Immature natural killer cell (primary cell): ENCODE data around the gene EVC. TPM values are rescaled to one million over a fixed set of nuclear protein-coding genes. Genes with fewer than 3 reads are reported as not detected.

Experiments
- DNase-seq, 3 donors: peaks; one replicate each; pipeline ENCODE4 v3.0.0; 2022; ENCODE audit warnings: mixed read lengths in 1 of 3
- H3K27ac Mint-ChIP-seq, 6 donors: one replicate each; pipeline ENCODE4 v1.8.0; 2020; ENCODE audit warnings: mixed read lengths in 6 of 6, mild to moderate bottlenecking in 5 of 6, inconsistent platforms in 4 of 6, moderate library complexity in 3 of 6
- H3K27me3 Mint-ChIP-seq, 3 donors: one replicate each; pipeline ENCODE4 v1.8.0; 2020 to 2021; ENCODE audit warnings: low read depth in 3 of 3, mild to moderate bottlenecking in 3 of 3, mixed read lengths in 3 of 3, moderate library complexity in 3 of 3, inconsistent platforms in 1 of 3
- H3K36me3 Mint-ChIP-seq, 3 donors: one replicate each; pipeline ENCODE4 v1.8.0; 2020; ENCODE audit warnings: mixed read lengths in 3 of 3, inconsistent platforms in 2 of 3, mild to moderate bottlenecking in 2 of 3
- H3K4me1 Mint-ChIP-seq, 2 donors: one replicate each; pipeline ENCODE4 v1.8.0; 2020; ENCODE audit warnings: inconsistent platforms in 2 of 2, mild to moderate bottlenecking in 2 of 2, mixed read lengths in 2 of 2, moderate library complexity in 1 of 2
- H3K4me3 Mint-ChIP-seq, 5 donors: one replicate each; pipeline ENCODE4 v1.8.0; 2020; ENCODE audit warnings: mild to moderate bottlenecking in 5 of 5, mixed read lengths in 5 of 5, inconsistent platforms in 3 of 5, moderate library complexity in 3 of 5
- H3K9me3 Mint-ChIP-seq, 6 donors: one replicate each; pipeline ENCODE4 v1.8.0; 2020; ENCODE audit warnings: mild to moderate bottlenecking in 6 of 6, mixed read lengths in 6 of 6, inconsistent platforms in 4 of 6, moderate library complexity in 3 of 6
- polyA plus RNA-seq, 3 donors: library from polyadenylated mRNA; unstranded; fragments of 300-500 nt; fragmentation: Illumina TruSeq; gene quantifications; one replicate each; pipeline ENCODE4 v1.2.3, GENCODE V29; 2021

The EVC gene
- polyA plus RNA-seq, 3 donors from 2014 or later: not detected

- Mint-ChIP-seq H3K4me3 (peak overlapping the region in 1 of 5 donors; percentile 47), H3K36me3 (peaks cover 0 to 3% (median 0%) of the 10 kb centered on the region in 3 donors), H3K27me3 (peaks cover 7 to 29% (median 16%) of the 10 kb centered on the region in 3 donors), H3K27ac (no peak overlapping the region), H3K4me1 (peaks cover 0 to 2% of the 10 kb centered on the region in 2 donors), H3K9me3 (peaks cover 7 to 16% (median 8%) of the 10 kb centered on the region in 6 donors)
- DNase-seq: no peak
Measured at GRCh38 chr4:5711479-5712184, 631 bp downstream of the EVC start.

- H3K27ac Mint-ChIP-seq: no peak overlapping the region
- no peak for DNase-seq
- H3K9me3 Mint-ChIP-seq: peaks cover 7 to 19% (median 10%) of the 10 kb centered on the region in 6 donors
- peaks cover 0 to 2% of the 10 kb centered on the region in 2 donors for H3K4me1 Mint-ChIP-seq
- H3K27me3 Mint-ChIP-seq: peaks cover 4 to 26% (median 16%) of the 10 kb centered on the region in 3 donors
- no peak overlapping the region for H3K4me3 Mint-ChIP-seq
- H3K36me3 Mint-ChIP-seq: peaks cover 0 to 3% (median 0%) of the 10 kb centered on the region in 3 donors
Measured at GRCh38 chr4:5712517-5712916, 1.5 kb downstream of the EVC start.

- peaks cover 7 to 19% (median 10%) of the 10 kb centered on the region in 6 donors for H3K9me3 Mint-ChIP-seq
- H3K4me3 Mint-ChIP-seq: no peak overlapping the region
- no peak for DNase-seq
- H3K27me3 Mint-ChIP-seq: peaks cover 4 to 22% (median 14%) of the 10 kb centered on the region in 3 donors
- H3K4me1 Mint-ChIP-seq: peaks cover 0 to 2% of the 10 kb centered on the region in 2 donors
- no peak overlapping the region for H3K27ac Mint-ChIP-seq
- H3K36me3 Mint-ChIP-seq: peaks cover 0 to 3% (median 0%) of the 10 kb centered on the region in 3 donors
Measured at GRCh38 chr4:5712931-5713330, 1.9 kb downstream of the EVC start.

GRCh38 chr4:5713861-5714260 lies 2.9 kb downstream of the EVC start:
- peak overlapping the region in 1 of 5 donors; percentile 39 for H3K4me3 Mint-ChIP-seq
- peaks cover 0 to 2% of the 10 kb centered on the region in 2 donors for H3K4me1 Mint-ChIP-seq

GRCh38 chr4:5715357-5715756 lies 4.4 kb downstream of the EVC start:
- Mint-ChIP-seq H3K27me3 (peaks cover 3 to 15% (median 11%) of the 10 kb centered on the region in 3 donors), H3K9me3 (peaks cover 7 to 19% (median 10%) of the 10 kb centered on the region in 6 donors), H3K4me1 (peaks cover 0 to 2% of the 10 kb centered on the region in 2 donors), H3K4me3 (no peak overlapping the region), H3K27ac (no peak overlapping the region), H3K36me3 (peaks cover 0 to 3% (median 0%) of the 10 kb centered on the region in 3 donors)
- DNase-seq: no peak

More at GRCh38 chr4:5713861-5714260, 2.9 kb downstream of the EVC start:
- Mint-ChIP-seq H3K36me3 (peaks cover 0 to 3% (median 0%) of the 10 kb centered on the region in 3 donors), H3K27ac (no peak overlapping the region), H3K27me3 (peaks cover 4 to 21% (median 14%) of the 10 kb centered on the region in 3 donors), H3K9me3 (peaks cover 7 to 19% (median 10%) of the 10 kb centered on the region in 6 donors)
- no peak for DNase-seq

- H3K36me3 Mint-ChIP-seq: no peaks in the 10 kb centered on the region
- no peak for DNase-seq
- H3K27me3 Mint-ChIP-seq: peaks cover 5 to 15% (median 7%) of the 10 kb centered on the region in 3 donors
- no peak overlapping the region for H3K4me3 Mint-ChIP-seq
- no peak overlapping the region for H3K27ac Mint-ChIP-seq
- H3K9me3 Mint-ChIP-seq: peaks cover 7 to 19% (median 10%) of the 10 kb centered on the region in 6 donors
- H3K4me1 Mint-ChIP-seq: no peaks in the 10 kb centered on the region
Measured at GRCh38 chr4:5716391-5716790, 5.4 kb downstream of the EVC start.

GRCh38 chr4:5717449-5718158 lies 6.6 kb downstream of the EVC start:
- Mint-ChIP-seq H3K9me3 (peaks cover 7 to 19% (median 10%) of the 10 kb centered on the region in 6 donors), H3K27me3 (peaks cover 4 to 13% (median 5%) of the 10 kb centered on the region in 3 donors), H3K4me3 (no peak overlapping the region), H3K27ac (no peak overlapping the region), H3K36me3 (no peaks in the 10 kb centered on the region), H3K4me1 (no peaks in the 10 kb centered on the region)
- DNase-seq: no peak

- no peak for DNase-seq
- H3K9me3 Mint-ChIP-seq: peaks cover 7 to 19% (median 9%) of the 10 kb centered on the region in 6 donors
- H3K4me3 Mint-ChIP-seq: no peak overlapping the region
Measured at GRCh38 chr4:5718411-5718810, 7.4 kb downstream of the EVC start.

GRCh38 chr4:5719350-5720055 lies 8.5 kb downstream of the EVC start:
- no peak for DNase-seq
- H3K27ac Mint-ChIP-seq: no peak overlapping the region
- peaks cover 7 to 19% (median 9%) of the 10 kb centered on the region in 6 donors for H3K9me3 Mint-ChIP-seq

More at GRCh38 chr4:5718411-5718810, 7.4 kb downstream of the EVC start:
- Mint-ChIP-seq H3K36me3 (no peaks in the 10 kb centered on the region), H3K27ac (no peak overlapping the region), H3K27me3 (peaks cover 4 to 12% (median 5%) of the 10 kb centered on the region in 3 donors), H3K4me1 (no peaks in the 10 kb centered on the region)

GRCh38 chr4:5720157-5720850 lies 9.3 kb downstream of the EVC start:
- DNase-seq: no peak
- no peak overlapping the region for H3K27ac Mint-ChIP-seq
- peaks cover 1 to 14% (median 4%) of the 10 kb centered on the region in 6 donors for H3K9me3 Mint-ChIP-seq
- H3K4me3 Mint-ChIP-seq: no peak overlapping the region
- no peaks in the 10 kb centered on the region for H3K4me1 Mint-ChIP-seq
- H3K27me3 Mint-ChIP-seq: peaks cover 0 to 10% (median 2%) of the 10 kb centered on the region in 3 donors
- no peaks in the 10 kb centered on the region for H3K36me3 Mint-ChIP-seq

More at GRCh38 chr4:5719350-5720055, 8.5 kb downstream of the EVC start:
- no peaks in the 10 kb centered on the region for H3K36me3 Mint-ChIP-seq
- H3K27me3 Mint-ChIP-seq: peaks cover 2 to 13% (median 2%) of the 10 kb centered on the region in 3 donors
- no peak overlapping the region for H3K4me3 Mint-ChIP-seq
- H3K4me1 Mint-ChIP-seq: no peaks in the 10 kb centered on the region

GRCh38 chr4:5720980-5721379 lies 10.0 kb downstream of the EVC start:
- Mint-ChIP-seq H3K27ac (no peak overlapping the region), H3K27me3 (peaks cover 0 to 10% (median 2%) of the 10 kb centered on the region in 3 donors), H3K4me1 (no peaks in the 10 kb centered on the region), H3K36me3 (no peaks in the 10 kb centered on the region), H3K9me3 (peaks cover 0 to 10% (median 3%) of the 10 kb centered on the region in 6 donors), H3K4me3 (no peak overlapping the region)
- DNase-seq: no peak

GRCh38 chr4:5721923-5722322 lies 10.9 kb downstream of the EVC start:
- H3K27me3 Mint-ChIP-seq: peaks cover 0 to 10% (median 2%) of the 10 kb centered on the region in 3 donors
- H3K36me3 Mint-ChIP-seq: no peaks in the 10 kb centered on the region
- no peak for DNase-seq
- no peaks in the 10 kb centered on the region for H3K4me1 Mint-ChIP-seq
- no peak overlapping the region for H3K4me3 Mint-ChIP-seq
- peaks cover 0 to 2% (median under 1%) of the 10 kb centered on the region in 6 donors for H3K9me3 Mint-ChIP-seq
- no peak overlapping the region for H3K27ac Mint-ChIP-seq

- peaks cover 0 to 10% (median 2%) of the 10 kb centered on the region in 3 donors for H3K27me3 Mint-ChIP-seq
- no peak for DNase-seq
- H3K4me3 Mint-ChIP-seq: no peak overlapping the region
- H3K9me3 Mint-ChIP-seq: no peaks in the 10 kb centered on the region
- no peaks in the 10 kb centered on the region for H3K4me1 Mint-ChIP-seq
- H3K36me3 Mint-ChIP-seq: no peaks in the 10 kb centered on the region
- no peak overlapping the region for H3K27ac Mint-ChIP-seq
Measured at GRCh38 chr4:5722328-5722727, 11.3 kb downstream of the EVC start.
